Left hindlimb (tissue), 1 donor: ENCODE data around the gene FZD1.
"Not testable (repeated sequence)": the region's sequence is repeated elsewhere in the genome, so short reads cannot be mapped to it uniquely, and the experiment has no call there.

Source experiments
- DNase-seq: peaks from one replicate; pipeline ENCODE4 v3.0.0-alpha.2; 2018

The FZD1 gene

DNA sequence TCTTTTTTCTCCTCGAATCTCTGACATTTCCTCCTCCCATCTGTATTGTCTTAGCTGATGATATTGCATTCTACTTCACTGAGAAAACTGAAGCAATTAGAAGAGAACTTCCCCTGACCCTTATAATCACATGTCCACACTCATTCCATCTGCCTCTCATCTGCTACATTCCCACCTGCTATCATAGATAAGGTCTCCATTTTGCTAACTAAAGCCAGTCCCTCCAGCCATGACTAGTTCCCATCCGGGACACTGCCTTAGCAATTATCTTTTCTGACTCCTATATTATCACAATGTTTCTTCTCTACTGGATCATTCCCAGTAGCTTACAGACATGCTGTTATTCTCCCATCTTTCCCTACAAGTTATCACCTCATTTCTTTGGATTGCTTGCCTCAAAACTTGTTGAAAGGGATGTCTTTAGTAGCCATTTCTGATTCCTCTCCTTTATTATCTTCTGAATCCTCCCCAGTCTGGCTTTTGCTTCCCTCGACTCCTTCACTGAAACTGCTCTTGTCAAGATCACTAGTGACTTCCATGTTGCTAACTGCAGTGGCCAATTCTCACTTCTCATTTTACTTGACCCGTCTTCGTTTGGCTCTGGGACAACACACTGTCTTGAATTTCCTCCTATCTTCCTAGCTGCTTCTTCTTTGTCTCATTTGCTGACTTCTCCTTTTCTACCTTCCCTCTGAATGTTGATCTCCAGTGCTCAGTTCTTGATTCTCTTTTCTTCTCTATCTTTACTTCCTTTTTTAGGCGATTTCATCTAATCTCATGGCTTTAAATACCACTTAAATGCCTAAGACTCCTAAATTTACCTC is 35.9 kb downstream of the FZD1 start:
- no peak for DNase-seq

- no peak for DNase-seq
Measured at GRCh38 chr7:91302794-91303193, 38.6 kb downstream of the FZD1 start.

- DNase-seq: no peak
Measured at GRCh38 chr7:91306266-91306665, 42.0 kb downstream of the FZD1 start.

- DNase-seq: no peak
Measured at GRCh38 chr7:91307467-91307866, 43.2 kb downstream of the FZD1 start.

- DNase-seq: not testable (repeated sequence)
Measured at GRCh38 chr7:91308191-91308590, 44.0 kb downstream of the FZD1 start.

DNA sequence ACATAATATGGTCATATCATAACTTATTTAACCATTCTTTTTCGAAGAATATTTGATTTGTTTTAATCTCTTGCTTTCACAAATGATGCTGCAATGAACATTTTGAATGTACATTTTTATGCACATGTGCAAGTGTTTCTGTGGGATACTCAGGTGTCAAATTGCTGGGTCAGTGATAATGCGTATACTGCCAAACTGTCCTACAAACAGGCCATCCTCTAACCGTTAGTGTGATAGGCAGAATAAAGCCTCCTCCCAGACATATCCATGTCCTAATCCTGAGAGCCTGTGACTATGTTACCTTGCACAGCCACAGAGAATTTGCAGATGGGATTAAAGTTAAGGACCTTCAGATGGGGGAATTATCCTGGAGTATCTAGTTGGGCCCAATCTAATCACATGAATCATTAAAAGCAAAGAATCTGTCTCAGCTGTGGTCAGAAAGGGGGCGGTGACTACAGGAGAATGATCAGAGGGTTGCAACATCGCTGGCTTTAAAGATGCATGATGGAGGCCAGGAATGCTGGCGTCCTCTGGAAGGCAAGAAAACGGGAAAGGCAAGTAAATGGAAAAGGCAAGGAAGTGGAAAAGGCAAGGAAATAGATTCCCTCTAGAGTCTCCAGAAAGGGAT is 46.7 kb downstream of the FZD1 start:
- DNase-seq: no peak

- DNase-seq: no peak
Measured at GRCh38 chr7:91311839-91312238, 47.6 kb downstream of the FZD1 start.

DNA sequence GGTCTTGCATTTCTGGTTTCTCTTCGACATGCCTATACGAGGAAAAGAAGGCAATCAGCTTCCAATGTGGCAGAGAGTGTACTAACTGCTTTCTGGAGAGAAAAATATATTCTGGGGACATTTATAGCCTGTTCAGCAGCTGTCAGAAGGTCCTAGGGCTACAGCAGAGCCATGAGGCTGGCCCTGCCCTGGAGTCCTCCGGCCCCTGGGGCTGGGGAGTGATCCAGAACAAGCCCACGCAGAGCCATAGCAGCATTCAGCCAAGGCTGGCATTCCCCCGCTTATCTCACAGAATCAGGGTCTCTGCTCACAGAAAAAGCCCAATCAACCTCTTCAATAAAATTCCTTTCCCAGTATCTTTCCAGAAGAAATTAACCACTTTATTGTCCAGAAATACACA is 48.9 kb downstream of the FZD1 start:
- no peak for DNase-seq

DNA sequence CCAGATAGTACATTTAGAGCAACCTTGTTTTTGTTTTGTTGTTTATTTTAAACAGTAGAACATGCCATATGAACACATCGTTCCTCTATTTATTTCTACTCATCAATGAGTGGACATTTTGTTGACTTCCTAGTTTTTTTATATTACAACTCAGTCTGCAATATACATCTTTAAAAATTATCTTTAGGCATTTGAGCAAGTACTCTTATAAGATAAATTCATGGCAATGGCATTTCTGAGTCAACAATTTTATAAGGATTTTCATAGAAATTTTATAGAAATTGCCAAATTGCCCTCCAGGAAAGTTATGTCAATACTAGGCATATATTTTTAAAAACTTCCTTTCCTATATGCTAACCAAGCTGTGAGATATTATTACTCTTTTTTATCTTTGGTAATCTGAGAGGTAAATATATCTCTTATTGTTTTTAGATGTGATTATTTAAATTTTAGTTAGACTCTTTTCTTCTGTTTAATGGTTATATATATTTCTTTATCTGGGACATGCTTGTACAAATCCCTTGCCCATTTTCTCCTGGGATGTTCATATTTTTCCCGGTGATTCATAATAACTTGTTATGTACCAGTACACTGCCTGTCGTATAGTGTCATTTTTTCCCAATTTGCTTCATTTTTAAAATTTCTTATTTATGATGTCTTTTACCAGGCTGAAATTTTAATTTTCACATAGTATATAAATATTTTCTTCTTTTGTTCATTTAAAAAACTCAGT is 50.5 kb downstream of the FZD1 start:
- no peak for DNase-seq

GRCh38 chr7:91316426-91316825 is 52.2 kb downstream of the FZD1 start:
- DNase-seq: no peak

DNA sequence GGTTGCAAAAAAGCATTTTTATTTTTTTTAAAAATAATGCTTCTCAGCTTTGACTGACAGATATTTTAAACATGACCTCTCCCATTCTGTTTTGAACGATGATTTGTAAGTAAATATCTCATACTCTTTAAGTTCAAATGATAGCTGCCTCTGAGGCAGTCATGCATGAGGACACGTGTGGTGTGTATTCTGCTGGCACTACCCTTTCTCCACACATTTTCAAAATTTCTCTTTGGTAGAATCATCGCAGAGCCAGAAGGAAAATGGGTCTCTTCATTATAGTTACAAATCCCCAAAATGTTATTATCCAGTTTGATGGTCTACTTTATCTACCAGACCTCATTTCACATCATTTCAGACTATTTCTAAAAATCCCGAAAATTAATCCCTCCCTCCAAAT is 55.1 kb downstream of the FZD1 start:
- DNase-seq: no peak

DNA sequence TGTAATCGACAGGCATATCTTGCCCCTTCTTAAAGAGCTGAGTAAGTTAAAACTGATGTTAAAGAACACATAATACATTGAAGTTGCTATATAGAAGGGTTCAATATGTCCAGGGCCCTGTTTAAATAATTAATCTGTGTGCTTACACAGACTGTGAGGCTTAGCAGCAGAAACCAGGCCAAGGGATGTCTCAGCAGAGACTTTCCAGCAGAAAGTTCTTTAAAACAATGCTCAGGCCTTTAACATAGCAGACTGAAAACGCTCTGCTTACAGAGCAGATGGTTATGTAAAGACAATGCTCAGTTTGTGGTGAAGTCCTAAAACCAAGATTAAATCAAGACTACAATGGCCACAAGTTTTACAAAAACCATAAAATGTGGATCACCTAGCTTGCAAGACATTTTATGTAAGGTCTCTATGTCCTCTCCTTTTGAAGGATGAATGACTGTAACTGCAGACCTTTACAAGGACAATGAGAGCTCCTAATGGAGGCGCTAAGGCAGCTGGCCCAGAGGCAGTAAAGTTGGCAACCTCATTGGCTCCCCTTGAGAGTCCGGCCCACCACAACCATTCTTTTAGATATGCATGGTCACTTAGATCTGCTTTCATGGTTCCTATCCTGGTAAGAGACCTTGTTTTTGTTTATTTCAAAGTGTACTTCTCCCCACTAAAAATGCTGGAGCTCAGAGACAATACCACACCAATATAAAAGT is 56.3 kb downstream of the FZD1 start:
- no peak for DNase-seq
